GM12878 (cell line): ENCODE results near the gene GTPBP3. TPM values are rescaled to one million over a fixed set of nuclear protein-coding genes. Genes with fewer than 3 reads are reported as not detected.
A peak's percentile ranks its signal among the peaks of the same experiment; 100 is the strongest.

Experiments used
- CHD4 ChIP-seq: fragments of 200-600 bp; sonication (generic); IDR thresholded peaks from 2 replicates; pipeline ENCODE4 v1.6.1; 2016; ENCODE audit warnings: mild to moderate bottlenecking
- EED ChIP-seq: sonication (generic); IDR thresholded peaks from 2 replicates; pipeline ENCODE4 v1.6.1; 2016; ENCODE audit warnings: antibody characterized with exemption, low read depth
- EP300 ChIP-seq, 2 experiments: fragments of 150-350 bp in 1 of 2; IDR thresholded peaks; 2 replicates each; pipeline ENCODE4 v1.6.1; 2011 to 2012; ENCODE audit warnings: low read depth in 2 of 2, low read length in 2 of 2, borderline replicate concordance in 1 of 2, improper control_type of control experiment in 1 of 2, inconsistent platforms in 1 of 2; ENCODE audit not compliant: control insufficient read depth in 1 of 2
- FOXM1 ChIP-seq: IDR thresholded peaks from 2 replicates; pipeline ENCODE4 v1.6.1; 2012; ENCODE audit warnings: low read depth, mild to moderate bottlenecking, inconsistent platforms, low read length, moderate library complexity
- GATAD2B ChIP-seq: fragments of 450-650 bp; conservative IDR thresholded peaks from 2 replicates; pipeline ENCODE4 v1.6.1; 2017; ENCODE audit warnings: low read depth, mild to moderate bottlenecking, moderate library complexity
- IKZF1 ChIP-seq: fragments of 450-650 bp; conservative IDR thresholded peaks from 2 replicates; pipeline ENCODE4 v1.6.1; 2017; ENCODE audit warnings: antibody characterized with exemption, mild to moderate bottlenecking
- POLR2A ChIP-seq: IDR thresholded peaks from 2 replicates; pipeline ENCODE4 v1.6.1; 2011; ENCODE audit warnings: low read depth, mild to moderate bottlenecking, low read length
- RFX5 ChIP-seq: IDR thresholded peaks from 2 replicates; pipeline ENCODE4 v1.6.1; 2011; ENCODE audit warnings: low read depth, low read length, improper control_type of control experiment
- SIX5 ChIP-seq: IDR thresholded peaks from 2 replicates; pipeline ENCODE4 v1.6.1; 2011; ENCODE audit warnings: mild to moderate bottlenecking, low read depth, low read length, moderate library complexity; ENCODE audit not compliant: severe bottlenecking
- SMAD5 ChIP-seq: IDR thresholded peaks from 2 replicates; pipeline ENCODE4 v1.6.1; 2016; ENCODE audit warnings: antibody characterized with exemption, low read depth
- STAT3 ChIP-seq: IDR thresholded peaks from 2 replicates; pipeline ENCODE4 v1.6.1; 2011; ENCODE audit warnings: low read depth, low read length, improper control_type of control experiment
- ZNF207 ChIP-seq: fragments of 450-650 bp; IDR thresholded peaks from 2 replicates; pipeline ENCODE4 v1.6.1; 2014; ENCODE audit warnings: antibody characterized with exemption, mild to moderate bottlenecking, borderline replicate concordance
- ZNF217 ChIP-seq: fragments of 450-650 bp; IDR thresholded peaks from 2 replicates; pipeline ENCODE4 v1.6.1; 2017; ENCODE audit warnings: antibody characterized with exemption, mild to moderate bottlenecking
- ZNF274 ChIP-seq: IDR thresholded peaks from one replicate; pipeline ENCODE4 v1.8.0; 2011; ENCODE audit not compliant: insufficient read length, insufficient read depth
- polyA plus RNA-seq, 11 experiments: library from polyadenylated mRNA; depleted of rRNA in 4 of 11; unstranded in 6 of 11; stranded (reverse) in 5 of 11; fragments of >200 nt; fragmentation: Nextera tagmentation in 4 of 11; fragmentation: Illumina TruSeq in 1 of 11; extraction: Ambion mirVana in 4 of 11; extraction: Trizol in 1 of 11; gene quantifications; 1 replicate in 1 of 11; 2 replicates in 10 of 11; pipeline versions ENCODE4 v1.2.1 to v1.2.3, GENCODE V29; 2011 to 2016; ENCODE audit warnings: inconsistent platforms in 2 of 11, missing spikeins in 2 of 11, low read depth in 1 of 11
- total RNA-seq, 4 experiments: library from RNA; depleted of rRNA in 3 of 4; stranded (reverse); fragments of >200 nt in 3 of 4; fragmentation: Illumina TruSeq in 1 of 4; extraction: Trizol in 1 of 4; gene quantifications; 2 replicates each; pipeline versions ENCODE4 v1.2.1 to v1.2.3, GENCODE V29; 2013 to 2021
- TF ChIP-seq, protein P1 (sequence below): IDR thresholded peaks from 2 replicates; pipeline ENCODE4 v1.6.1; 2012; ENCODE audit warnings: low read depth, low read length, improper control_type of control experiment
- TF ChIP-seq, protein P2 (sequence below): fragments of 450-650 bp; IDR thresholded peaks from 2 replicates; pipeline ENCODE4 v1.6.1; 2018; ENCODE audit warnings: borderline replicate concordance, mild to moderate bottlenecking; ENCODE audit not compliant: partially characterized antibody
- TF ChIP-seq, protein P3 (sequence below): fragments of 450-650 bp; IDR thresholded peaks from 2 replicates; pipeline ENCODE4 v1.6.1; 2017; ENCODE audit warnings: mild to moderate bottlenecking, moderate library complexity
- TF ChIP-seq, protein P4 (sequence below): fragments of 450-650 bp; conservative IDR thresholded peaks from 2 replicates; pipeline ENCODE4 v1.6.1; 2017; ENCODE audit warnings: mild to moderate bottlenecking, moderate library complexity
- TF ChIP-seq, protein P5 (sequence below): fragments of 450-650 bp; IDR thresholded peaks from 2 replicates; pipeline ENCODE4 v1.6.1; 2017; ENCODE audit warnings: borderline replicate concordance

The GTPBP3 gene
- total and polyA plus RNA-seq, 10 of the 15 experiments (the other 5 are each of a cell fraction or from before 2014, with no cell fraction given), result 2.9 to 46.8 (median 15.4) TPM

DNA sequence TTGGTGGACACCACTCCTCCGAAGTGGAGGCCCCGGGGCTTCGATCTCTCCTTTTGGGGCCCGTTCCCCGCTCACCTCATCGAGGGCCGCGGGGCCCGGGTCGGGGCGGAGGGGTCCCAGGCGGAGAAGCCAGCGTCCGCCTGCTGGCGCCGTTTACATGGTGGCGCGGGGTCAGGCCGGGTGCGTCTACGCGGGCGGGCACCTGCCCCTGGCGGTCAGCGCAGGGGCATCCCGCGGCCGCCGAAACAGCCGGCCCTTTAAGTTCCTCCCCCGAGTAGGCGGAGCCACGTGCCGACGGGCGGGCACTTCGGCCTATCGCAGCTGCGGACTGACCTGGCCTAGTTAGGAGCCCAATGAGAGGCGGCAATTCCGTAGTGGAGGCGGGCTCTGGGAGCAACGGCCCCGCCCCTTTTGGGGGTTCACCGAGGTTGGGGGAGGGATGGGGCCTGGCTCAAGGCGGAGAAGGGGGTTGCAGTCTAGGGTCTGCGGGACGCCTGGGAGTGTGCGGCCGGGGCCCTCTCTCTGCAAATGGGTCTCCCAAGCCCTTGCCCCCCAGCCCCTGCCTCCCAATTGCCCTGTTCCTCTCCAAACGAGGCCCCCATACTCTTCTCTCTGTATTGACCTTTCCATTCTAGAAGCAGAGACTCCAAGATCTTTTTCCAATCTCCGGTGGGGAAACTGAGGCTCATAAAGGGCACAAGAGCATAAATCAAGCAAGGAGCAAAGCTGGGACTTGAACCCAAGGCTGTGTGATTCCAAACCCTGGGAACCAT lies 34.0 kb upstream of the GTPBP3 start, which contains the start of gene ABHD8 (continued):
- TF ChIP-seq, protein P1, sequence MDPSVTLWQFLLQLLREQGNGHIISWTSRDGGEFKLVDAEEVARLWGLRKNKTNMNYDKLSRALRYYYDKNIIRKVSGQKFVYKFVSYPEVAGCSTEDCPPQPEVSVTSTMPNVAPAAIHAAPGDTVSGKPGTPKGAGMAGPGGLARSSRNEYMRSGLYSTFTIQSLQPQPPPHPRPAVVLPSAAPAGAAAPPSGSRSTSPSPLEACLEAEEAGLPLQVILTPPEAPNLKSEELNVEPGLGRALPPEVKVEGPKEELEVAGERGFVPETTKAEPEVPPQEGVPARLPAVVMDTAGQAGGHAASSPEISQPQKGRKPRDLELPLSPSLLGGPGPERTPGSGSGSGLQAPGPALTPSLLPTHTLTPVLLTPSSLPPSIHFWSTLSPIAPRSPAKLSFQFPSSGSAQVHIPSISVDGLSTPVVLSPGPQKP, result no peak
- TF ChIP-seq STAT3, result no peak
- TF ChIP-seq, protein P2, sequence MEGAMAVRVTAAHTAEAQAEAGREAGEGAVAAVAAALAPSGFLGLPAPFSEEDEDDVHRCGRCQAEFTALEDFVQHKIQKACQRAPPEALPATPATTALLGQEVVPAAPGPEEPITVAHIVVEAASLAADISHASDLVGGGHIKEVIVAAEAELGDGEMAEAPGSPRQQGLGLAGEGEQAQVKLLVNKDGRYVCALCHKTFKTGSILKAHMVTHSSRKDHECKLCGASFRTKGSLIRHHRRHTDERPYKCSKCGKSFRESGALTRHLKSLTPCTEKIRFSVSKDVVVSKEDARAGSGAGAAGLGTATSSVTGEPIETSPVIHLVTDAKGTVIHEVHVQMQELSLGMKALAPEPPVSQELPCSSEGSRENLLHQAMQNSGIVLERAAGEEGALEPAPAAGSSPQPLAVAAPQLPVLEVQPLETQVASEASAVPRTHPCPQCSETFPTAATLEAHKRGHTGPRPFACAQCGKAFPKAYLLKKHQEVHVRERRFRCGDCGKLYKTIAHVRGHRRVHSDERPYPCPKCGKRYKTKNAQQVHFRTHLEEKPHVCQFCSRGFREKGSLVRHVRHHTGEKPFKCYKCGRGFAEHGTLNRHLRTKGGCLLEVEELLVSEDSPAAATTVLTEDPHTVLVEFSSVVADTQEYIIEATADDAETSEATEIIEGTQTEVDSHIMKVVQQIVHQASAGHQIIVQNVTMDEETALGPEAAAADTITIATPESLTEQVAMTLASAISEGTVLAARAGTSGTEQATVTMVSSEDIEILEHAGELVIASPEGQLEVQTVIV, result no peak
- TF ChIP-seq, protein P3, sequence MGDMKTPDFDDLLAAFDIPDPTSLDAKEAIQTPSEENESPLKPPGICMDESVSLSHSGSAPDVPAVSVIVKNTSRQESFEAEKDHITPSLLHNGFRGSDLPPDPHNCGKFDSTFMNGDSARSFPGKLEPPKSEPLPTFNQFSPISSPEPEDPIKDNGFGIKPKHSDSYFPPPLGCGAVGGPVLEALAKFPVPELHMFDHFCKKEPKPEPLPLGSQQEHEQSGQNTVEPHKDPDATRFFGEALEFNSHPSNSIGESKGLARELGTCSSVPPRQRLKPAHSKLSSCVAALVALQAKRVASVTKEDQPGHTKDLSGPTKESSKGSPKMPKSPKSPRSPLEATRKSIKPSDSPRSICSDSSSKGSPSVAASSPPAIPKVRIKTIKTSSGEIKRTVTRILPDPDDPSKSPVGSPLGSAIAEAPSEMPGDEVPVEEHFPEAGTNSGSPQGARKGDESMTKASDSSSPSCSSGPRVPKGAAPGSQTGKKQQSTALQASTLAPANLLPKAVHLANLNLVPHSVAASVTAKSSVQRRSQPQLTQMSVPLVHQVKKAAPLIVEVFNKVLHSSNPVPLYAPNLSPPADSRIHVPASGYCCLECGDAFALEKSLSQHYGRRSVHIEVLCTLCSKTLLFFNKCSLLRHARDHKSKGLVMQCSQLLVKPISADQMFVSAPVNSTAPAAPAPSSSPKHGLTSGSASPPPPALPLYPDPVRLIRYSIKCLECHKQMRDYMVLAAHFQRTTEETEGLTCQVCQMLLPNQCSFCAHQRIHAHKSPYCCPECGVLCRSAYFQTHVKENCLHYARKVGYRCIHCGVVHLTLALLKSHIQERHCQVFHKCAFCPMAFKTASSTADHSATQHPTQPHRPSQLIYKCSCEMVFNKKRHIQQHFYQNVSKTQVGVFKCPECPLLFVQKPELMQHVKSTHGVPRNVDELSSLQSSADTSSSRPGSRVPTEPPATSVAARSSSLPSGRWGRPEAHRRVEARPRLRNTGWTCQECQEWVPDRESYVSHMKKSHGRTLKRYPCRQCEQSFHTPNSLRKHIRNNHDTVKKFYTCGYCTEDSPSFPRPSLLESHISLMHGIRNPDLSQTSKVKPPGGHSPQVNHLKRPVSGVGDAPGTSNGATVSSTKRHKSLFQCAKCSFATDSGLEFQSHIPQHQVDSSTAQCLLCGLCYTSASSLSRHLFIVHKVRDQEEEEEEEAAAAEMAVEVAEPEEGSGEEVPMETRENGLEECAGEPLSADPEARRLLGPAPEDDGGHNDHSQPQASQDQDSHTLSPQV, result no peak
- TF ChIP-seq, protein P4, sequence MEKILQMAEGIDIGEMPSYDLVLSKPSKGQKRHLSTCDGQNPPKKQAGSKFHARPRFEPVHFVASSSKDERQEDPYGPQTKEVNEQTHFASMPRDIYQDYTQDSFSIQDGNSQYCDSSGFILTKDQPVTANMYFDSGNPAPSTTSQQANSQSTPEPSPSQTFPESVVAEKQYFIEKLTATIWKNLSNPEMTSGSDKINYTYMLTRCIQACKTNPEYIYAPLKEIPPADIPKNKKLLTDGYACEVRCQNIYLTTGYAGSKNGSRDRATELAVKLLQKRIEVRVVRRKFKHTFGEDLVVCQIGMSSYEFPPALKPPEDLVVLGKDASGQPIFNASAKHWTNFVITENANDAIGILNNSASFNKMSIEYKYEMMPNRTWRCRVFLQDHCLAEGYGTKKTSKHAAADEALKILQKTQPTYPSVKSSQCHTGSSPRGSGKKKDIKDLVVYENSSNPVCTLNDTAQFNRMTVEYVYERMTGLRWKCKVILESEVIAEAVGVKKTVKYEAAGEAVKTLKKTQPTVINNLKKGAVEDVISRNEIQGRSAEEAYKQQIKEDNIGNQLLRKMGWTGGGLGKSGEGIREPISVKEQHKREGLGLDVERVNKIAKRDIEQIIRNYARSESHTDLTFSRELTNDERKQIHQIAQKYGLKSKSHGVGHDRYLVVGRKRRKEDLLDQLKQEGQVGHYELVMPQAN, result peak; percentile 70
- TF ChIP-seq GATAD2B, result peak; percentile 64; the same call in 1 of the 2 replicates
- TF ChIP-seq FOXM1, result no peak
- TF ChIP-seq ZNF217, result no peak
- no peak for TF ChIP-seq SIX5
- TF ChIP-seq POLR2A, result peak; percentile 66; the same call in 1 of the 2 replicates
- no peak for TF ChIP-seq ZNF274
- TF ChIP-seq RFX5, result no peak
- TF ChIP-seq EP300 (IDR thresholded peaks at IDR 0.05; ENCODE audit: borderline replicate concordance in 1 of 2, control insufficient read depth in 1 of 2, low read depth in 2 of 2, low read length in 2 of 2), result no peak
- 0 out of 2 replicates have a peak, but pooled peaks have one; percentile 25 for TF ChIP-seq IKZF1
- no peak for TF ChIP-seq CHD4
- no peak for TF ChIP-seq SMAD5
- no peak for TF ChIP-seq EED
- TF ChIP-seq ZNF207, result no peak
- TF ChIP-seq, protein P5, sequence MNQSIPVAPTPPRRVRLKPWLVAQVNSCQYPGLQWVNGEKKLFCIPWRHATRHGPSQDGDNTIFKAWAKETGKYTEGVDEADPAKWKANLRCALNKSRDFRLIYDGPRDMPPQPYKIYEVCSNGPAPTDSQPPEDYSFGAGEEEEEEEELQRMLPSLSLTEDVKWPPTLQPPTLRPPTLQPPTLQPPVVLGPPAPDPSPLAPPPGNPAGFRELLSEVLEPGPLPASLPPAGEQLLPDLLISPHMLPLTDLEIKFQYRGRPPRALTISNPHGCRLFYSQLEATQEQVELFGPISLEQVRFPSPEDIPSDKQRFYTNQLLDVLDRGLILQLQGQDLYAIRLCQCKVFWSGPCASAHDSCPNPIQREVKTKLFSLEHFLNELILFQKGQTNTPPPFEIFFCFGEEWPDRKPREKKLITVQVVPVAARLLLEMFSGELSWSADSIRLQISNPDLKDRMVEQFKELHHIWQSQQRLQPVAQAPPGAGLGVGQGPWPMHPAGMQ, result no peak
